AG04450 (cell line): ENCODE results near the gene KRT78. TPM values are rescaled to one million over a fixed set of nuclear protein-coding genes. Genes with fewer than 3 reads are reported as not detected.
A peak's percentile ranks its signal among the peaks of the same experiment; 100 is the strongest.

Source experiments
- CTCF ChIA-PET: fragments of 300-600, 350-600 bp; formaldehyde crosslinking; extraction: SDS; loops from one replicate; lab custom pipeline; 2022; ENCODE audit warnings: antibody characterized with exemption, inconsistent platforms; lab: Charles Lee
- POLR2A ChIA-PET: fragments of 350-600 bp; formaldehyde crosslinking; extraction: SDS; loops from one replicate; lab custom pipeline; 2021; ENCODE audit warnings: antibody characterized with exemption, inconsistent platforms; lab: Yijun Ruan, JAX
- DNase-seq: peaks from one replicate; pipeline ENCODE4 v3.0.0-alpha.2; 2011; ENCODE audit warnings: low read depth, low spot score
- H3K27ac ChIP-seq: one replicate; pipeline ENCODE4 v1.5.1; 2012; ENCODE audit warnings: low read depth, low read length, control low read depth
- H3K27me3 ChIP-seq: one replicate; pipeline ENCODE4 v1.6.0; 2012; ENCODE audit warnings: low read length; ENCODE audit not compliant: control insufficient read depth, insufficient read depth
- H3K4me3 ChIP-seq: 2 replicates; pipeline ENCODE4 v1.5.1; 2011; ENCODE audit warnings: mild to moderate bottlenecking, low read depth, low read length, control low read depth
- H3K9me3 ChIP-seq: 2 replicates; pipeline ENCODE4 v1.5.1; 2012; ENCODE audit warnings: low read length; ENCODE audit not compliant: control insufficient read depth, insufficient read depth
- polyA plus RNA-seq: library from polyadenylated mRNA; depleted of rRNA; stranded (reverse); fragments of >200 nt; gene quantifications from 2 replicates; pipeline ENCODE4 v1.2.3, GENCODE V29; 2011
- TF ChIP-seq, protein P1 (sequence below): IDR thresholded peaks from 2 replicates; pipeline ENCODE4 v1.5.1; 2011; ENCODE audit warnings: low read depth, low read length, control low read depth, inconsistent platforms

Gene KRT78
- polyA plus RNA-seq, 1 experiment: not detected

GRCh38 chr12:52874573-52875435 is 26.0 kb upstream of the KRT78 start:
- Histone ChIP-seq H3K4me3 (peak overlapping the region; percentile 43), H3K27me3 (no peaks in the 10 kb centered on the region), H3K27ac (peak overlapping the region; percentile 57), H3K9me3 (no peaks in the 10 kb centered on the region)
- POLR2A ChIA-PET: interaction anchor here (0.9 kb wide), 1 partner anchor 106 kb away, joined by 3 read pairs; no protein-coding TSS in a partner anchor
- DNase-seq: no peak
- TF ChIP-seq, protein P1, sequence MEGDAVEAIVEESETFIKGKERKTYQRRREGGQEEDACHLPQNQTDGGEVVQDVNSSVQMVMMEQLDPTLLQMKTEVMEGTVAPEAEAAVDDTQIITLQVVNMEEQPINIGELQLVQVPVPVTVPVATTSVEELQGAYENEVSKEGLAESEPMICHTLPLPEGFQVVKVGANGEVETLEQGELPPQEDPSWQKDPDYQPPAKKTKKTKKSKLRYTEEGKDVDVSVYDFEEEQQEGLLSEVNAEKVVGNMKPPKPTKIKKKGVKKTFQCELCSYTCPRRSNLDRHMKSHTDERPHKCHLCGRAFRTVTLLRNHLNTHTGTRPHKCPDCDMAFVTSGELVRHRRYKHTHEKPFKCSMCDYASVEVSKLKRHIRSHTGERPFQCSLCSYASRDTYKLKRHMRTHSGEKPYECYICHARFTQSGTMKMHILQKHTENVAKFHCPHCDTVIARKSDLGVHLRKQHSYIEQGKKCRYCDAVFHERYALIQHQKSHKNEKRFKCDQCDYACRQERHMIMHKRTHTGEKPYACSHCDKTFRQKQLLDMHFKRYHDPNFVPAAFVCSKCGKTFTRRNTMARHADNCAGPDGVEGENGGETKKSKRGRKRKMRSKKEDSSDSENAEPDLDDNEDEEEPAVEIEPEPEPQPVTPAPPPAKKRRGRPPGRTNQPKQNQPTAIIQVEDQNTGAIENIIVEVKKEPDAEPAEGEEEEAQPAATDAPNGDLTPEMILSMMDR: no peak
- CTCF ChIA-PET: interaction anchor here (1.0 to 4.3 kb wide), 6 partner anchors 9 to 503 kb away, joined by 3 to 34 read pairs (median 10); no protein-coding TSS in a partner anchor

- Histone ChIP-seq H3K27me3 (no peaks in the 10 kb centered on the region), H3K4me3 (peak overlapping the region; percentile 52), H3K27ac (peak overlapping the region; percentile 61), H3K9me3 (no peaks in the 10 kb centered on the region; the same call in 1 of the 2 replicates)
- DNase-seq: peak; percentile 61
- ChIA-PET CTCF (interaction anchor here (0.7 to 4.3 kb wide), 11 partner anchors 8 to 720 kb away, joined by 3 to 34 read pairs (median 6); no protein-coding TSS in a partner anchor), POLR2A (interaction anchor here (0.6 kb wide), 1 partner anchor 787 kb away, joined by 3 read pairs; no protein-coding TSS in a partner anchor)
- TF ChIP-seq, protein P1: no peak
Observed at GRCh38 chr12:52873832-52874572, 25.2 kb upstream of the KRT78 start.

GRCh38 chr12:52873513-52873831 is 24.7 kb upstream of the KRT78 start:
- Histone ChIP-seq H3K27ac (peak overlapping the region; percentile 61), H3K9me3 (no peaks in the 10 kb centered on the region; the same call in 1 of the 2 replicates), H3K27me3 (no peaks in the 10 kb centered on the region), H3K4me3 (peak overlapping the region; percentile 52; the same call in 1 of the 2 replicates)
- DNase-seq: no peak
- TF ChIP-seq, protein P1: no peak
- POLR2A ChIA-PET: interaction anchor here (0.6 kb wide), 1 partner anchor 788 kb away, joined by 3 read pairs; no protein-coding TSS in a partner anchor
- CTCF ChIA-PET: interaction anchor here (1.0 to 4.3 kb wide), 9 partner anchors 8 to 719 kb away, joined by 3 to 34 read pairs (median 6); no protein-coding TSS in a partner anchor

DNA sequence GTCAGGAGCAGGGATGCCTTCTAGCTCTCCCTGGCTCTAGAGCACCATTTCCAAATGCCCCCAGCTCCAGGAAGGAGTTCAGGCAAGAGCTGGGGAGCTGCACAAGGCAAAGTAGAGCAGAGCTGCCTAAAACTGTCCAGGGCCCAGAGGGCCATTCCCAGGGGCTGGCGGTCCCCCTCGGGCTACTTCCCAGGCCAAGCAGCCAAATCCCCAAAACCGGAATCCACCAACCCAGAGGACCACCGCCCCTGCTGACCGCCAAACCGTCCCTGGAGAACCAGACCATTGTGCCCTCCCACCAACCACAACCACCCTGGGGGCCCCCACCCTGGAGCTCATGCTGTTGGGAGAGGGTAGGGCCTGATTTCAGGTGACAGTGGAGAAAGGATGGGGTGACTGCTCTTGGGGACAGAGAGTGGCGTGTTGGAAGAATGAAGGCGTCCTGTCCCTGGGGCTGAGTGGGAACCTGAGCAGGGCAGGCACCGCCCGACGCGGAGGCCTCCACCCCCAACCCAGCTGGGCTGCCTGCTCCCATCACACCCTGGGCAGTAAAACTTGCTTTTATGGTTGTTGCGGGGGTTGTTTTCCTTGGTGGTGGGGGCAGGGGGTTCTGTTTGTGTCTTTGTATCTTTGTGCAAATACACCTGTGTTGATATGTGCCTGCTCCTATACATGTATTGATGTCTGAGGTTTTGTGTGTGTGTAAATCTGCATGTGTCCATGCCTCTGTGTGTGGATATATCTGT is 24.0 kb upstream of the KRT78 start:
- POLR2A ChIA-PET: no interaction called here
- DNase-seq: no peak
- Histone ChIP-seq H3K4me3 (no peak overlapping the region), H3K9me3 (no peaks in the 10 kb centered on the region; the same call in 1 of the 2 replicates), H3K27ac (no peak overlapping the region), H3K27me3 (no peaks in the 10 kb centered on the region)
- CTCF ChIA-PET: interaction anchor here (1.1 to 4.3 kb wide), 6 partner anchors 12 to 594 kb away, joined by 4 to 34 read pairs (median 12); no protein-coding TSS in a partner anchor
- TF ChIP-seq, protein P1: no peak
